GM23248 (cell line): ENCODE data around the gene P2RX7. TPM values are rescaled to one million over a fixed set of nuclear protein-coding genes. Genes with fewer than 3 reads are reported as not detected.

ENCODE experiments used
- DNase-seq: peaks from one replicate; pipeline ENCODE4 v3.0.0-alpha.2; 2015
- H2AFZ ChIP-seq: fragments of 200-600 bp; sonication (generic); 2 replicates; pipeline ENCODE4 v1.6.1; 2016; ENCODE audit warnings: antibody characterized with exemption
- H3F3A ChIP-seq: fragments of 200-600 bp; sonication (generic); 2 replicates; pipeline ENCODE4 v1.6.1; 2016; ENCODE audit warnings: mild to moderate bottlenecking, antibody characterized with exemption, mixed run types; ENCODE audit not compliant: insufficient read depth
- H3K27ac ChIP-seq: fragments of 200-600 bp; sonication (generic); 2 replicates; pipeline ENCODE4 v1.5.1; 2016; ENCODE audit warnings: mild to moderate bottlenecking
- H3K27me3 ChIP-seq: fragments of 200-600 bp; sonication (generic); replicated peaks from 2 replicates; pipeline ENCODE4 v1.6.1; 2016; ENCODE audit warnings: mild to moderate bottlenecking; ENCODE audit not compliant: insufficient read depth
- H3K36me3 ChIP-seq: fragments of 200-600 bp; sonication (generic); 2 replicates; pipeline ENCODE4 v1.6.1; 2016; ENCODE audit warnings: low read depth, mild to moderate bottlenecking
- H3K4me1 ChIP-seq: fragments of 200-600 bp; sonication (generic); 2 replicates; pipeline ENCODE4 v1.6.1; 2016; ENCODE audit warnings: mild to moderate bottlenecking; ENCODE audit not compliant: insufficient read depth
- H3K4me2 ChIP-seq: fragments of 200-600 bp; sonication (generic); one replicate; pipeline ENCODE4 v1.6.1; 2016; ENCODE audit warnings: mild to moderate bottlenecking; ENCODE audit not compliant: unreplicated experiment
- H3K4me3 ChIP-seq: fragments of 200-600 bp; sonication (generic); 2 replicates; pipeline ENCODE4 v1.5.1; 2016; ENCODE audit warnings: mild to moderate bottlenecking
- H3K79me2 ChIP-seq: fragments of 200-600 bp; sonication (generic); 2 replicates; pipeline ENCODE4 v1.6.1; 2016; ENCODE audit warnings: mild to moderate bottlenecking; ENCODE audit not compliant: insufficient read depth
- H3K9ac ChIP-seq: fragments of 200-600 bp; sonication (generic); 2 replicates; pipeline ENCODE4 v1.6.1; 2016; ENCODE audit warnings: mild to moderate bottlenecking
- H3K9me2 ChIP-seq: fragments of 200-600 bp; sonication (generic); 2 replicates; pipeline ENCODE4 v1.6.1; 2016; ENCODE audit warnings: mixed run types, mild to moderate bottlenecking, moderate library complexity; ENCODE audit not compliant: insufficient read depth
- H3K9me3 ChIP-seq: fragments of 200-600 bp; sonication (generic); one replicate; pipeline ENCODE4 v1.6.1; 2017; ENCODE audit warnings: low read depth
- H4K20me1 ChIP-seq: fragments of 200-600 bp; sonication (generic); 2 replicates; pipeline ENCODE4 v1.6.0; 2016; ENCODE audit not compliant: insufficient read depth
- EZH2 ChIP-seq: fragments of 200-600 bp; sonication (generic); IDR thresholded peaks from 2 replicates; pipeline ENCODE4 v1.6.1; 2018; ENCODE audit warnings: antibody characterized with exemption, mild to moderate bottlenecking; ENCODE audit not compliant: insufficient read depth, poor library complexity, severe bottlenecking
- EZH2phosphoT487 ChIP-seq: fragments of 200-600 bp; sonication (generic); IDR thresholded peaks from 2 replicates; pipeline ENCODE4 v1.6.1; 2018; ENCODE audit warnings: antibody characterized with exemption, moderate library complexity, mild to moderate bottlenecking, low read depth; ENCODE audit not compliant: insufficient read depth
- WGBS, 2 experiments: methylation state at CpG; one replicate each; pipeline ENCODE4 v1.1.6; 2015 to 2017; ENCODE audit warnings: low lambda C conversion rate in 2 of 2, low coverage in 1 of 2; ENCODE audit errors: missing lambda C conversion rate in 2 of 2; 5-methylcytosine and 5-hydroxymethylcytosine counted together
- in situ Hi-C: fragments of 300-500 bp; cut with MboI; formaldehyde crosslinking; loops from 2 replicates; pipeline ENCODE4 v1.15.0; 2020
- polyA plus RNA-seq: library from polyadenylated mRNA; unstranded; fragments of >200 nt; fragmentation: Nextera tagmentation; extraction: Ambion mirVana; gene quantifications from 2 replicates; pipeline ENCODE4 v1.2.1, GENCODE V29; 2016
- total RNA-seq: library from RNA; depleted of rRNA; stranded (reverse); fragments of >200 nt; shearing (Covaris generic); gene quantifications from 2 replicates; pipeline ENCODE4 v1.2.3, GENCODE V29; 2014

P2RX7 gene
- total and polyA plus RNA-seq, 2 experiments from 2014 or later, result 0.53 to 0.54 TPM

DNA sequence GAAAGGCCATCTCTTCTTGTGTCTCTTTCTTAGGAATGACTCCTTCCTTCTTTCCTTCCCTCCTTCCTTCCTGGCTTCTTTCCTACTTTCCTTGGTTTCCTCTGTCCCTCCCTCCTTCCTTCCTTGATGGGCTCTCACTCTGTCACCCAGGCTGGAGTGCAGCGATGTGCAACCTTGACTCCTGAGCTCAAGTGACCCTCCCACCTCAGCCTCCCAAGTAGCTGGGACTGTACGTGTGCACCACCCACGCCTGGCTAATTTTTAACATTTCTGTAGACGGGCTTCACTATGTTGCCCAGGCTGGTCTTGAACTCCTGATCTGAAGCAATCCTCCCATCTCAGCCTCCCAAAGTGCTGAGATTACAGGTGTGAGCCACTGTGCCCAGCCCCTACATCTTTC, 10.9 kb upstream of the P2RX7 start:
- Histone ChIP-seq H2AFZ (no peak overlapping the region), H3K9me2 (no peaks in the 10 kb centered on the region), H3K27me3 (peaks cover 21% of the 10 kb centered on the region), H3K27ac (no peak overlapping the region), H3F3A (no peaks in the 10 kb centered on the region), H3K9me3 (no peaks in the 10 kb centered on the region), H3K79me2 (no peaks in the 10 kb centered on the region), H3K9ac (no peak overlapping the region), H3K4me3 (no peak overlapping the region), H4K20me1 (no peaks in the 10 kb centered on the region), H3K4me2 (no peak overlapping the region), H3K36me3 (no peaks in the 10 kb centered on the region), H3K4me1 (peaks cover 9% of the 10 kb centered on the region)
- TF ChIP-seq EZH2 (no peak), EZH2phosphoT487 (no peak)
- in situ Hi-C loops, result no loop called here
- DNase-seq, result no peak
- 91 to 94% methylated on average over 4 of the region's 4 CpGs for WGBS, 2 experiments

DNA sequence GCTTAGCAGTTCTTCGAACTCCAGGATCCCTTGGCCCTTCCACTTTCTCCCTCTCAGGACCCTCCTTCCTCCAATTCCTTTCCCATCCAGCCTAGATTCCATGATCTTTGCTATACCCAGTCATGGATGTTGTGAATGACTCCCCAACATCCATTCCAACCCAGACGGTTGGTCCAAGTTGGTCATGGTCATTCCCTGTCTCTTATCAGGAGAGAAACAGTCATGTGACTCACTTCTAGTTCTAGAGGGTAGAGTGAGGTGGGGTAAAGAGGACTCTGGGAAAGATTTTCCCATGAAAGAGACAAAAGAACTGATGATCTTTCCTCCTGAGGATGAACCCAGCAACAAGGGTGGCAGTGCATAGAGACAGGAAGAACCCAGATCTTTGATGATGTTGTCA, 9.2 kb upstream of the P2RX7 start:
- Histone ChIP-seq H3K4me2 (no peak overlapping the region), H3K9me3 (no peaks in the 10 kb centered on the region), H3K27ac (no peak overlapping the region), H3K4me3 (no peak overlapping the region), H3K4me1 (peaks cover 9% of the 10 kb centered on the region), H3F3A (no peaks in the 10 kb centered on the region), H3K9me2 (no peaks in the 10 kb centered on the region), H3K27me3 (peaks cover 16% of the 10 kb centered on the region), H3K9ac (no peak overlapping the region), H3K79me2 (no peaks in the 10 kb centered on the region), H2AFZ (no peak overlapping the region), H3K36me3 (no peaks in the 10 kb centered on the region), H4K20me1 (no peaks in the 10 kb centered on the region)
- in situ Hi-C loops, result no loop called here
- TF ChIP-seq EZH2phosphoT487 (no peak), EZH2 (no peak)
- WGBS, 2 experiments, result 91 to 98% methylated on average over 2 of the region's 2 CpGs
- DNase-seq, result no peak

DNA sequence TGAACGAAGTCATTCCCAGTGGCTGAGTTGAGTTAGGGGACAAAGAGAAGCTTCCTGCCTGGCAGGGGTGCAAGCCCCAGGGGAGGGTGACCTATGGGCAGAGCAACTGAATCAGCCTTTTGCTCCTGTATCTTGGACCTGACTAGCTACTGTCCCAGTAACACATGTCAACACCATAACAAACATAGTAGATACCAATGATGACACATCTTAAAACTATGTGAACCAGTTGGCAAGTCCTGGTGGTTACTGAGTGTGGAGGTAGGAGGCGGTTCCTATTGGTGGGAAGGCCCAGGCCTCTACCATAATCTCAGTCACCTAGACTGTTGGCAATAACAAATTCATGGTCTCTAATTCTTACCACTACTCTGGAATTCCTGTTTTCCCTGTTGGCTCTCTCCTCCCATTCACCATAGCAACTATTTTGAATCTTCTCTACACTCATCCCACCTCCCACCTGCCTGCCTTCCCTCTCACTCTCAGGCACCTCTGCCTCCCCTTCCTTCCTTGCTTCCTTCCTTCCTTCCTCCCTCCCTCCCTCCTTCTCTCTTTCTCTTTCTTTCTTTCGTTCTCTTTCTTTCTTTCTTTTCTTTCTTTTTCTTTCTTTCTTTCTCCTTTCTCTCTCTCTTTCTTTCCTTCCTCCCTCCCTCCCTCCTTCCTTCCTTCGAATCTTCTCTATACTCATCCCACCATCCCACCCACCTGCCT, 8.1 kb upstream of the P2RX7 start:
- peak overlapping the region; percentile 19; the same call in 1 of the 2 replicates for H3K27ac ChIP-seq
- no peaks in the 10 kb centered on the region for H4K20me1 ChIP-seq
- H3K4me3 ChIP-seq, result no peak overlapping the region
- no peak overlapping the region for H3K9ac ChIP-seq
- no peaks in the 10 kb centered on the region for H3K36me3 ChIP-seq
- peaks cover 16% of the 10 kb centered on the region; the same call in 1 of the 2 replicates for H3K27me3 ChIP-seq
- TF ChIP-seq EZH2 (no peak), EZH2phosphoT487 (no peak)
- H3K9me3 ChIP-seq, result no peaks in the 10 kb centered on the region
- no peak overlapping the region for H3K4me2 ChIP-seq
- WGBS, 2 experiments, result 57 to 60% methylated on average over 4 of the region's 4 CpGs
- no peaks in the 10 kb centered on the region for H3K79me2 ChIP-seq
- H3K9me2 ChIP-seq, result no peaks in the 10 kb centered on the region
- no peaks in the 10 kb centered on the region for H3F3A ChIP-seq
- peak; percentile 88 for DNase-seq
- no peak overlapping the region for H2AFZ ChIP-seq
- in situ Hi-C loops, result no loop called here
- peaks cover 9% of the 10 kb centered on the region for H3K4me1 ChIP-seq

DNA sequence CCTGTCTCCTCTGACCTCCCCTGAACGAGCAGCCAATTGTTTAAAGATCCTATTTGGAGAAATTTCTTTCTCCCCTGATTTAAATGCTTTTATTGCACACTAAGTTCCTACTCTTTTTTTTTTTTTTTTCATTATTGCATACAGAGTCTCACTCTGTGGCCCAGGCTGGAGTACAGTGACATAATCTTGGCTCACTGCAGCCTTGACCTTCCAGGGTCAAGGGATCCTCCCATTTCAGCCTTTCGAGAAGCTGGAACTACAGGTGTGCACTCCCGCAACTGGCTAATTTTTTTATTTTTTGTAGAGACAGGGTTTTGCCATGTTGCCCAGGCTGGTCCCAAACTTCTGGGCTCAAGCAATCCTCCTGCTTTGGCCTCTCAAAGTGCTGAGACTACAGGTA, 5.2 kb upstream of the P2RX7 start:
- H3K4me1 ChIP-seq, result peaks cover 9% of the 10 kb centered on the region
- H2AFZ ChIP-seq, result no peak overlapping the region
- no peak overlapping the region for H3K9ac ChIP-seq
- H3K36me3 ChIP-seq, result no peaks in the 10 kb centered on the region
- TF ChIP-seq EZH2 (no peak), EZH2phosphoT487 (no peak)
- whole genome bisulfite sequencing, 2 experiments, result 57 to 81% methylated on average over 3 of the region's 3 CpGs
- no peak overlapping the region for H3K4me2 ChIP-seq
- no peak overlapping the region for H3K27ac ChIP-seq
- DNase-seq, result no peak
- no peaks in the 10 kb centered on the region for H3K9me3 ChIP-seq
- H3K79me2 ChIP-seq, result no peaks in the 10 kb centered on the region
- H3K4me3 ChIP-seq, result no peak overlapping the region
- H3F3A ChIP-seq, result no peaks in the 10 kb centered on the region
- no peaks in the 10 kb centered on the region for H4K20me1 ChIP-seq
- in situ Hi-C loops, result no loop called here
- H3K27me3 ChIP-seq, result peaks cover 3% of the 10 kb centered on the region; the same call in 1 of the 2 replicates
- no peaks in the 10 kb centered on the region for H3K9me2 ChIP-seq
